Measurements from ENCODE around the gene PACRG.

The PACRG gene

DNA sequence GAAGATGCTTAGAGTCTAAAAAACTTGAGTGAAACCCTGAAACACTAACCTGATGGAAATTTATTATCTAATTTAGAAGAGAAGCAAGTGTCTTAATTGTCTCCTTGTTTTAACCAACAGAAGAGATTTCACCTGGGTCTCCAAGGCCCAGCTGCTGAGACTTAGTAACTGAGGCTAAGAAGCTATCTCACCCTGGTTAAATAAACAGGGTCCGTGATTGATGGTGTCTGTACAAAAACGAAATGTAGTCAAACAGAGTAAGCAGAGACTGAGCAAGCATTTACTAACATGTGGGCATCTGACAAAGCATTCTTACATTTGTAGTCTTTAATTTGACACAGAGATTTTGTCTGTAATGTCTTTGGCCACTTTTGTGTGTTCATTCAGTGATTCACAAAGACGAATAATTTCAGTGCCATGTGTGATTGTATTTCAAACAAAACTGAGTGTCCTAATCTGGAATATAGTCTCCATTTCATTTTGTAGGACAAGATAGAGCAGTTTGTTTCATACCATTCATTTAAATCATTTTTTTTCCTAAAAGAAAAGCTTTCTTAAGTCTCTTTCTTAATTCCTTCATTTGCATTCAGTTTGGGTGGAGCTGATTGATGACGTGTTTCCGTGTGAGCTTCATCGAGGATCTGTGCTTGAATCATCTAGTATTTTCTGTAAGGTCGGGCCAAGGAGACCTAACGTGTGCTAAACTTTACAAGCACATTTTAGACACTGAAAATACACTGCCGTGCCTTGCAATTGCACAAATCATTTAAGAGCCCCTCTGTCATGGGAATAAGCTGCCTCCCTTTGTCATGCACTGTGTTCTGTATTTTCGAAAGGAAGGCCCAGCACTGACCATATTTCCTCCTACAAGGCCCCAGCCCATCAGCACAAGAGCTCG is 516.2 kb downstream of the PACRG start:
- DNase-seq (ENCODE audit: low read depth), result no peak

DNA sequence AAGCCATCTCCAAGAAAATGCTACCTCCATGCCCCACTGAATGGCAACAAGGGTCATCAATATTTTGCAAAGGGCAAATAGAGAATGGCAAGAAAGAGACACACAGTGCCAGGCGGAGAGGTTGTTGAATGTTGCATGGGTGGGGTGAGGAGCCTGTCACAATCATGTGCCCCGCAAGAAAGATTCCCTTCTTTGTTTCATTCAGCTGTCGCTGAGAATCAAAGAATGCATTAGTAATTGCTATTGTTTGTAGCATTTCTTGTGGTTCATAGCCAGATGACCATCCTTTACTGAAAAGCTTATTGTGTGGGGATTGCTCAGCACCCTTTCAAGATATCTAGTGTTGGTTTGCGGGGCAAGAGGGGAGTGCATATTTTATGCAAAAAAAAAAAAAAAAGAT is 520.3 kb downstream of the PACRG start:
- no peak for DNase-seq (ENCODE audit: low read depth)

DNA sequence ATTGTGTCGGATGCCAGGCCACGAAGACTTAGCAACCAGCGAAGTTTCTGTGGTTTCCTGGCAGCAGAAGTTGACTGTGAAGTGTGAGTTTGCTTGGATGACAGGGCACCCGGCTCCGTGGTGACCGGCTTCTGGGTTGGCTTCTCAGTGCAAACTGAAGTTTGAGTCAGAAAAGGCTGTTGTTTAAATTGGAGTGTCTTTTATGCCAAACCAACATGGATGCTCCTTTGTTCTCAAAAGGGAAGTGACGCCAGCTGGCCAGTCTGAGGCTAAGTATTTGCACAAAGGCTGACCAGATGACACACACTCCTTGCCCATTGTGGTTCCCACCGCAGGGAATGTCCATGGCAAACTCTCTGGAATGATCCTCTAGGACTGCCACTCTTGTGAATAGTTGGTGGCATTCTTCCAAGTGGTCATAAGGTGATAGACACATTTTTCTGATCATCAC is 521.9 kb downstream of the PACRG start:
- no peak for DNase-seq (ENCODE audit: low read depth)

DNA sequence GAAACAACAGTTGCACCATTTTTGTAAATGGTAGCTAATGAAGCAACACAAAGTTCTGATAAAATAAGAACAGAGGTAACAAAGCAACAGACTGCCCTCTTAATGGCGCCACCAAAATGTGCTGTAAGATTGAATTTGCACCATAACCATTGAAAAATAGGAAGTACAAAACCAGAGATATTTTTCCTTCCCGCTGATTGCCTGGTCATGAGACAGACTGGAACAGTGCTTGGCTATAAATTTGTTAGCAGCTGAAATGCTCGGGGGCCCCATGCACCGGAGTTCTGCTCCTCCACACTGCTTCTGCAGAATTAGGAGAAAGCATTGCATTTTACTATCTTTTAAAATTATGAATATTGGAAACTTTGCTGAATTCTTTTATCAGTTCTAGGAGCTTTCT is 522.3 kb downstream of the PACRG start:
- no peak for DNase-seq (ENCODE audit: low read depth)

DNA sequence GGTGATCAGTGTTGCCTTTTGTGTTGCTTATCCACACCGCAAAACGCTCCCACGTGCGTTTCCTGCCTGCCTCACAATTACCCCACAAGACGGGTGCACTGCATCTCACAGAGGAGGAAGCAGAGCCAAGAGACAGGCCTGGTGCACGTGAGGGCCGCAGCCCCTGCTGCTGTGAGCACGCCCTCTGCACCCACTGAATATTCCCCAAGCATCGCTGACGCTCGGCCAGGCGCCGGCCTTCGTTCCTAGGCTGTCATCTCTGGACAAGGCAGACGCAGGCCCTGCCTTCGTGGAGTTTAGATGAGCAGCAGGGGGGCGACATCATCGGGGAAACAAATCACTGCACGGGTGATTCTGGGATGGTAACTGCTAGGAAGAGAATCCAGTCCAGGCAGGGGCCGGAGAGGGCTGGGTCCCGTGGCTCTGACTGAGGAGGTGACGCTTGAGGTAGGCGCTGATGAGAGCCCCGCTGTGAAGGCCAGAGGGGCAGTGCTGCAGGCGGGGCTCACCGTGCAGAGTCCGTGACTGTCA is 524.4 kb downstream of the PACRG start:
- DNase-seq (ENCODE audit: low read depth), result no peak

DNA sequence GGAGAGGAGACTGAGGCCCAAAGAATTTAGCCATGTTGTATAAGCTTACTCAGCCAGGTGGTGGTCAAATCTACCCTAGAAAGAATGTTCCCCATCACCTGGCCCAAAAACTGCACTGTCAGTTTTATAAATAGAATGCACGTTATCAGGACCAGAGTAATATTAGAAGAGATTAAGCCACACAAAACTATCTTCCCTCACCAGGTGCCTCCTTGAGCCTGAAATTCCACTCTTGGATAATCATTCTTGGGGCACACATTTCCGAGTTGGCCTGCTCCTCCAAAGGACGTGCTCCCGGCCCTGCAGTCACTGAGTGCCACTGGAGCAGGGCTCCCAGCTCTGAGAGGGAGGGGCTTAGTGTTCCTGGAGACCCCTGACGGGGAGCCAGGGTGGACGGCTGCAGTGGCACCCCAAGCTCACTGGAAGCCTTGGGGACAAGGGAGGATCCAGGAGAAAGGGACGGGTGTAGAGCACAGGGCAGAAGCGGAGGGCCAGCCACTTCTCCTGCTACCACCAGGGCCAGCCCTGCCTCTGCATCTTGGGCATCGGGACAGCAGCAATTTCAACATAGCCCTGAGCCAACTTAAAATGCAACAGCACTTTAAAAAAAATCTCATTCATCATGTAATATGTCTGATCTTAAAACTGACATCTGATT is 525.9 kb downstream of the PACRG start:
- DNase-seq (ENCODE audit: low read depth), result no peak

DNA sequence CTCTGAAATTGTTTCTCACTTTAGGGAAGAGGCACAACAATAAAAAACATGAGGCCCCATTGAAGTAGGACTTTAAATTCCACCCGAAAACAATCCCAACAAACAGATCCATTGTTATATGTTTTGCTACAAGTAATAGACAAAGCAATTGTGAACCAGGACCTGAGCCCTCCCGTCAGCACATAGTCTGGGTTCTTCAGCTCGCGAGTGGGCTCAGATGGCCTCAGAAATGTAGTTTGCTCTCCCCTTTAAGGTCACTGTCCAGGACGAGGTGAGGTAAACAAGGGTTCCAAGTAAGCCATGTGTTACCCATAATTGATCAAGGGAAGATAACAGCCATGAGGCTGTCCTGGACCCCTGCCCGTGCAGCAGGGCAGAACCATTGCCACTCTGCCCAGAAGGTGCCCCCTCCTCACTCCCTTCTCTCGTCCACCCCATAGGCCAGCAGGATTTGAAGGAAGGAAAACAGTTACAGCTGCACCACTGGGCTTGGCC is 526.6 kb downstream of the PACRG start:
- no peak for DNase-seq (ENCODE audit: low read depth)

DNA sequence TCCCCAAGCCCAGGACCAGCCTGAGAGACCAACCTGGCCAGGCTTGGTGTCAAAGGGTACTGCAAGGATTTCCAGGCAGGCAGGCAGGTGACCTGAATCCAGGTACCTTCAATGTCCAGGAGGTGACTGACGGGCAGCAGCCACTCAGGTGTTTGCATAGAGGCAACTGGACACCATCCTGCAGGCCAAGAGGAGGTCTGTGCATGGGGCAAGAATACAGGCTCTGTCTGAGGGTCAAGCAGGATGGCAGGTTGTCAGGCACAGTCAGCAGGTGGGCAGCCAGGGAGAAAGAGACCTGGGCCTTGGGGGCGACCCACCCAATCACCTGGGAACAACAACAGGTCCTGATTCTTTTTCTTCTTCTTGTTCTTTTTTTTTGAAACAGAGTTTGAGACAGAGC is 527.5 kb downstream of the PACRG start:
- no peak for DNase-seq (ENCODE audit: low read depth)

DNA sequence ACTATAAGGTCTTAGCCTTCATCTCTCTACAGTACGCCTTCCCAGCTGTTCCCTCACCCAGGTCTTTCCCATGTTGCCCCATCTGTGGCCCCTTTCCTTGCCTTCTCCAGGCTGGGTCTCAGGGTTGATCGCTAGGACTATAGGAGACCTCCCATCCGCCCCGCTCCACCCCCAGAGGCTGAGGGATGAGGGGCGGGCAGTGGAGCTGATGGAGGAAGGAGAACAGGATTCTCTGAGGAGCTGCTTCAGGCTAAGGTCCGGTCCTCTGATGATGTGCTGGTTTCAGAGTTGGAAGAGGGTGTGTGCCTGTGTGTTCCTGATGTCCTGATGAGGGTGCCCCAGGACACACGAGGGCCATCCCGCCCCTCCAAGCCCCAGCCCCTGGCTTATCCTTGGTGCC is 531.9 kb downstream of the PACRG start:
- no peak for DNase-seq (ENCODE audit: low read depth)

DNA sequence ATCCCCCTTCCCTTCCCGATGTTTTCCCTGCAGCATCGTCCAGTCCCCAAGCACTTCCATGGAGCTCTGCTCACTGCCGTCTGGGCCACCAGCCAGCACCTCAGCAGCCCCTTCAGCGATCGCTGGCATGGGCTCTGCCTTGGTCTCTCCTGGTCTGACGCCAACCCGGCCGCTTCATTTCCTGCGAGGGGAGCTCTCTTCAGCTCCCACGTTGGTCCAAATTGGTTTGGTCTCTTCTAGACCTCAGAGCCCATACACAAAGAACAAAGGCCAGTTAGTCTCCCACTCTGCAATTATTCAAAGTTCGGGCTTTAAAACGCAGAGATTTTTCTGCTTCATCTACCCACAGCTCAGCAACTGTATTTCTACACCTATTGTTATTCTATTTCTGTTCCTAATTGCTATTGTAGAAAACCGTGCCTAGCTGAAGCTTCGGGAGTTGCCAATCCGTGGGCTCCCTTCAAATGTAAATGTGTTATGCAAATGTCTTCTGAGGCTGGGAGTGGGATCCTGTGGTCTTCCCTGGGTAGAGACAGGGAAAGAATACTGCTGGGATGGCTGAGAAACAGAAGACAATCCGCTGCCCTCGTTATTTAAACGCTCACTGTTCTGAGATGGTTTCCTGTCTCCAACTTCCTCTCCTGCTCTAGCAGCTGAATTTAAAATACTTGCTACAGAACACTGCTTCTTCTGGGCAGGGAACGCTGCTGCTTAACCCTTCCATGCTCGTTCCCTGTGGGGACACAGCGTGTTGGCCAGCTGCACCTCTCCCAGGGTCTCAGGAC is 532.5 kb downstream of the PACRG start:
- peak; percentile 3 for DNase-seq (ENCODE audit: low read depth)

DNA sequence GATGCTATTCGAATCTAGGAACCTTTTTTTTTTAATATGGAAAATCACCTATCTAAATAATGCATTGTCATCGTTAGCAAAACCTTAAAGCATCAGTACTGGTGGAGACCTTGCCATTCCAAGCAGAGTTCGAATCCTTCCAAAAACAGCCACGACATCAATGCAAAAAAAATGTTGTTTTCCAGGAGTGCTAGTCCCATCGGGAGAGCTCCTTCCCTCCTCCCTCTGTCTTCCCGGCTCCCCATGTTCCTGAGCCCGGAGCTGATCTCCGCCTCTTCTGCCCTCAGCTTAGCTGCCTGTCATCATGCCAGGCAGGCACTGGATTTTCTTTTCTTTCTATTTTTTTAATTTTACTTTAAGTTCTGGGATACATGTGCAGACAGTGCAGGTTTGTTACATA is 533.1 kb downstream of the PACRG start:
- no peak for DNase-seq (ENCODE audit: low read depth)

DNA sequence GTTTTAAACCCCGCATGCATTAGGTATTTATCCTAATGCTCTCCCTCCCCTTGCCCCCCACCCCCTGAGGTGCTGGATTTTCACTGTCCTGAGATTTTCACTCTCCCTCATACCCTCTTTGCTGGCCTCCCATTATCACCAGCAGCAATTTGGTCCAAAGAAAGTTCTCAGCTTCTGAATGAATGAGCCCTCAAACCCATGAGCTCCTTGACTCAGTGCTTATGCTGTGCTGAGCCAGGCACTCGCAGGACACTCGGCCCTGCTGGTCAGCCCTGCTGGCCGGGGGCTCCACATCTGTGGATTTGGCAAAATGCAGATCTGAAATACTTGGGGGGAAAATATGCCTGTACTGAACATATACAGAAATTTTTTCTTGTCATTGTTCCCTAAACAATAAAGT is 533.6 kb downstream of the PACRG start:
- DNase-seq (ENCODE audit: low read depth), result no peak

DNA sequence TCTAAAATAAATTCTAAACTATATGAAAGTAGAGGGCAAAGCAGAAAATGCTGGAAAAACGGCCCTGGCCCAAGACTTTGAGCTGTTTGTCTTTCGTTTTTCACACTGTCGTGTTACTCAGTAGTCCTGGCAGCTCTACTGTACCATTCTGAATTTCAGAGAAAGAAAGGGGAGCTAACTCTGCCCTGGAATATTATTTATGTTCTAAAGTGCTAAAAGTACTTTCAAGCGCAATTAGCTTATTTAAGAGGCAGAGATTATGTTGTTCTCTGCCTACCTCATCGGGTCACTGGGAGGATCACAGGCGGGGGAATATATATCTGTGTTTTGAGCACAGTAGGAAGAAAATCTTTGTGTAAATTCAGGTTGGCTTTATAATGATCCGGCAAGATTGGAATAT is 534.3 kb downstream of the PACRG start:
- DNase-seq (ENCODE audit: low read depth), result no peak

DNA sequence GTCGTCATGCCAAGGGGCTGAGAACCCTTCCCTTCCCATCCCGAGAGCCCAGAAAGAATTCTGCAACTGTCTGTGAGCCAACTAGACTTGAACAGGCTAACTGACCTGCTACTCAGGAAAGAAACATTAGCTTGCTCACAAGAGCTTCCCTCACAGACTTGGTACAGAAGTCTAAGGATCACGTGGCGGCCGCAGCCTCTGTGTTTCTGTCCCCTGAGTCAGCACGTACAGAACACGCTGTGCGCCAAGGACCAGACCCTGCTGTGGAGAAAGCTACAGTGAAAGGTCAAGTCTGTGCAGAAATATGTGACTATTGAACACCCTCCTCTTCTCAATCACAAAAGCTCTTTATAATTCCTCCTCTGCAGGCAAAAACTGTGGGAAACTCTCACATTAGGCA is 535.4 kb downstream of the PACRG start:
- no peak for DNase-seq (ENCODE audit: low read depth)

DNA sequence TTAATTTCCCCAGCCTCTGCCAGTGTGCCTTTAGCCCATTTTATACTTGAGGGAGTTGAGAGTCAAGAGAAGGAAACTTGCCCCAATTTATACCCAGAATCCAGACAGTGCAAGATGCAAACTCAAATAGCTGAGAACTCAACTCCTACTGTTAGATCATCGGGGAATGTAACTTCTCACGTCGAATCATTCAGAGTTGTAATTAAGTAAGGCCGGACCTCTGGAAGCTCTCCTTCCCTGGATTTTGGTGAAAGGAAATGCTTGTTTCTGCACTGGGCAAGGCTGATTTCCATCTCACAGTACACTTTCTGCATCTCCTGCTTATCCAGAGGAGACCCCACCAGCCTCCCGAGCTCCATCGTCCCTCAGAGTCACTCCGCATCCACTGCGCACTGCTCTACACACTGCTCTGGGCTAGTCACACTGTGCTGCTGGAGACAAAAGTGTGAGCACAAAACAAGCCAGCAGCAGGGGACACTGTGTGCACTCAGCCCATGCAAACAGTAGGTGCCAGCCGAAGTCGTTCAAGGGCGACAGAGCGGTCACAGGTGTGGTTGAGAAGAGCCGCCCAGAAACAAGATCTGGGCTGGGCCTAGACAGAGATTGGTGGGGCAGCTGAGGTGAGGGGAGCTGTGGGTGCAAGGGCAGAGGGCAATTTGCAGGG is 536.4 kb downstream of the PACRG start:
- DNase-seq (ENCODE audit: low read depth), result no peak

DNA sequence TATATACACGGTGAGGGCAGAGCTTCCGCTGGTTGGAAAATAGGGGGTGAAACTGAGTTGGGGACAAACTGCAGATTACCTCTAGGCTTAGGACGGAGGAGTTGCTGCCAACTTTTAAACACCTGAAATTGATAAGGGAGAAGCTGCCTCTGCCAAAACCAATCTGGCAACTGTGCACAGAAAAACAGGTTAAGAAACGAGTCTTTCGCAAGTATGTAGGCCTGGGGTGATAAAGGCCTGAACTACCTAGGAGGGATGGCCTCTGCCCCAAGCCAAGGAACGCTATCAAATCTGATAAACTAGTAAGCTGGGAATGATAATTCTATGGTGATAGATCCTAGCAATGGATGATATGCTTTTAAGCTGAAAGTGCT is 536.9 kb downstream of the PACRG start:
- no peak for DNase-seq (ENCODE audit: low read depth)

DNA sequence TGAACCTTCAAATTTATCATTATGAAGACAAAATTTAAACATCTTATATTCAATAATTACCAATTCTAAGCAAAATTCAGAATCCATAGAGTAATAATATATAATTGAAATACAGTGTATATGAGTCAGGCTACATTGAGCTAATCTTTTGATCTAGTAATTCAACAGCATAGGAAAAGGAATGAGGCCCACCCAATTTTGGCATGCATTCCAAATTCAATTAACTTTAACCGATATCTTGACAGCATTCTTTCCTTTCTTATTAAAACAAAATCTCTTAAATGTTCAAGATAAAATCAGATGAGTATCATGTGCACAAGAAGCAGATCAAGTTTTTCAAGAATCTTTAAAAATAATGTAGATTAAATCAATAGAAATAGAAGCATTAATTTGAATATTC is 553.9 kb downstream of the PACRG start:
- DNase-seq (ENCODE audit: low read depth), result no peak

DNA sequence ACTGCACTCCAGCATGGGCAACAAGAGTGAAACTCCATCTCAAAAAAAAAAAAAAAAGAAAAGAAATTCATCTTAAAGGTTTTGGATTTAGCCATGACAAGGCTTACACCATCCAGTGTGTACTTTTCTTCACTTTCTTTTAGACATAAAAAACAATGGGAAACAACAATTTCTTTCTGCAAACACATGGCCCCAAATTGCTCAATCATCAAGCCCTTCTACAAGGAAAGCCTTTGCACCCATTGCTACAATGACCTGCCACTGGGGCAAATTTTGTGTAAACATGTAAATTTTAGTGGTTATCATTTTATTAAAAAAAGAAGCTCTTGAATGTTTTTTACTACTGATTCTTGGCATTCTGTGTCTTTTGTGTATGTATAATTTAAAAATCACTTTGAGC is 554.9 kb downstream of the PACRG start:
- no peak for DNase-seq (ENCODE audit: low read depth)

DNA sequence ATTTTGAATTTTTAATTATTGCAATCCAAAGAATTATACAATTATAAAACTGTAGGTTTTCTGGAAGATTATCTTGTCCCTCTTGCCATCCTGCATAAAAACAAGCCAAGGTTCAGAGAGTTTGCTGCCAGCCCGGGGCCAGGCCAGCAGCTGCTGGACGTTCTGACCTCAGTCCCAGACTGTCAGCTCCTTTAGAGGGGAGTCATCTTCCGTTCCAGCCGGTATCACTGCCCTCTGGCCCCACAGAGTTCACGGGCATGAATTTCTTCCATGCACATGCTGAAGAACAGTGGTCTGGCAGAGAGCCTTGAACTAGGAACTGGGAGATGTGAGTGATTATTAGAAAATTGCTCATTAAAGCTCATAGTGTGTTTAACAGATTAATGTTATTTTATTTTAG is 556.4 kb downstream of the PACRG start:
- no peak for DNase-seq (ENCODE audit: low read depth)

DNA sequence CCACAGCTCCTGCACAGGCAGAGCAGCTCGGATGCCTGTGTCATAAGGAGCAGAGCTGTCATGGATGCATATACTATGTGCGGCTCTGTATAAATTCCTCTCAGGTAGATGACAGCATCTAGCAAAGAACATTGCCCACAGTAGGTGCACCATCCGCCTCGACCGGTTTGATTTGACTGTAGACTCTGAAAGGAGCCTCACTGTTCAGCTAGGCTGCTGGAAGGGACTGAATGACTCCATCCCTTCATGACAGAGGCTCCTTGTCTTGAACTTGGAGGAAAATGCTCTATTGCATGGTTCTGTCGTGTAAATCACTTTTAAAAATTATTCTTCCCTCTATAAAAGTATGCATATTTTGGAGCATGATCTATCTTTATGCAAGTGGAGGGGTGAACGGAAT is 557.9 kb downstream of the PACRG start:
- no peak for DNase-seq (ENCODE audit: low read depth)

DNA sequence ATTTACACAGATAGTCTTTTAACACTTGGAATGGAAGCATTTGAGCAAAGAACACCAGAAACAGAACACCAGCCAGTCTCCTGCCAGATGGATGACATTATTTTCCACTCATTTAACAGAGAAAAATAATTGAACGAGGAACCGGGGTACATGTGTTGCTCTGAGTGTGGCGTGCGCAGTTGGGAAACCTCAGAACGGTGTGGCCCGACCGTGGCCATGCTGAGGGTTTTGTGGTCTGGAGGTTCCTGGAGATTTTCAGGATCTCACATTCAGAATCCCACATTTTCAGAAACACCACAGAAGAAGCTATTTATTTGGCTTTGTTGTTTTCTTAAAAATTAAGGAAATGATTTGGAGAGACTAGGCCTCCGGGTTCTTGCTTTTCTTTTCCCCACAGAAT is 559.9 kb downstream of the PACRG start:
- DNase-seq (ENCODE audit: low read depth), result no peak

DNA sequence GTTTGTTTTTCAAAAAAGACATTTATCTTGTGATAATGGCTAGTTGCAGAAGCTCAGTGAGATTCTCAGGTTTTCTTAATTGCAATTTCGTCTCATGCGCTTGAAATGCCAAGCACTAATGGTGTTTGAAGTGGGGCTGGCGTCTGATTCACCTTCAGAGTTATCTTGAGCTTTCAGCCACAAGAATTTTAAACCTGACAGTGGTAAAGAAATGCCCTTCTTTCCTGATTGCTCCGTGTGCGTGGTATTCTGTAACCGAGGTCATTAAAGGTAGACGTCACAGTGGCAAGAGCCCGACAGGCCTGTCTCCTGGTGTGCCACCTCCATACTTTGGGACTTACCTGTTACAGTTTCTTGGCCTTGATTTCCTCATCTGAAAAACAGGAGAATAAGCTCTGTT is 560.3 kb downstream of the PACRG start:
- DNase-seq (ENCODE audit: low read depth), result no peak

Measured in GM04503 (cell line).